GM12878 (cell line): Measurements from ENCODE around the gene AP5Z1. TPM values are rescaled to one million over a fixed set of nuclear protein-coding genes. Genes with fewer than 3 reads are reported as not detected.

Source experiments
- ATAC-seq: fragments of 200-7000 bp; cut with Tn5 transposase; 3 replicates; pipeline ENCODE4 v1.9.1; 2020; ENCODE audit warnings: mild to moderate bottlenecking, moderate library complexity
- BruUV-seq: library from RNA; stranded (reverse); fragments of 400-500 nt; replicated peaks from 2 replicates; lab custom pipeline; 2021; lab: Mats Ljungman, UMichigan
- CTCF ChIA-PET: fragments of 300-600 bp; sonication (Branson Sonifier 250); formaldehyde crosslinking; extraction: SDS; loops from one replicate; lab custom pipeline; 2021; ENCODE audit warnings: inconsistent platforms; lab: Yijun Ruan, JAX
- POLR2A ChIA-PET: fragments of 350-600 bp; formaldehyde crosslinking; extraction: SDS; loops from one replicate; lab custom pipeline; 2021; ENCODE audit warnings: inconsistent platforms; lab: Charles Lee
- RAD21 ChIA-PET: fragments of 300-600 bp; sonication (Branson Sonifier 250); formaldehyde crosslinking; loops from one replicate; lab custom pipeline; 2023; ENCODE audit warnings: antibody characterized with exemption; ENCODE audit not compliant: unreplicated experiment; lab: Charles Lee
- SMC1A ChIA-PET: fragments of 300-600 bp; sonication (Branson Sonifier 250); formaldehyde crosslinking; loops from one replicate; lab custom pipeline; 2023; ENCODE audit not compliant: unreplicated experiment, uncharacterized antibody; lab: Charles Lee
- DNase-seq: peaks from one replicate; pipeline ENCODE4 v3.0.0-alpha.2; 2011; ENCODE audit warnings: low read depth, low spot score
- FAIRE-seq: peaks from 3 replicates; lab custom pipeline; 2011; peaks lifted over from hg19 to GRCh38; lab: Jason Lieb, UNC
- H2AFZ ChIP-seq: 2 replicates; pipeline ENCODE4 v1.6.0; 2011; ENCODE audit warnings: low read depth, low read length, control low read depth; ENCODE audit not compliant: control insufficient read depth
- H3K27ac ChIP-seq: 2 replicates; pipeline ENCODE4 v1.5.1; 2011; ENCODE audit warnings: control low read depth; ENCODE audit not compliant: control insufficient read depth, insufficient read depth
- H3K27me3 ChIP-seq, 2 experiments: replicated peaks in 1 of 2; 2 replicates each; pipeline versions ENCODE4 v1.6.0 to v1.6.1; 2011; ENCODE audit warnings: low read length in 1 of 2; ENCODE audit not compliant: control insufficient read depth in 2 of 2, insufficient read depth in 2 of 2
- H3K36me3 ChIP-seq, 2 experiments: 2 replicates each; pipeline ENCODE4 v1.5.1; 2011; ENCODE audit warnings: low read length in 1 of 2; ENCODE audit not compliant: control insufficient read depth in 2 of 2, insufficient read depth in 2 of 2
- H3K4me1 ChIP-seq: 2 replicates; pipeline ENCODE4 v1.6.1; 2011; ENCODE audit warnings: mild to moderate bottlenecking, low read length, moderate library complexity, mixed read lengths; ENCODE audit not compliant: control insufficient read depth, insufficient read depth
- H3K4me2 ChIP-seq: 2 replicates; pipeline ENCODE4 v1.6.0; 2011; ENCODE audit warnings: control low read depth; ENCODE audit not compliant: control insufficient read depth, insufficient read depth
- H3K4me3 ChIP-seq: fragments of 200-600 bp; sonication (generic); 2 replicates; pipeline ENCODE4 v1.5.1; 2016
- H3K79me2 ChIP-seq: 2 replicates; pipeline ENCODE4 v1.6.0; 2011; ENCODE audit warnings: low read length; ENCODE audit not compliant: control insufficient read depth, insufficient read depth
- H3K9ac ChIP-seq: 2 replicates; pipeline ENCODE4 v1.8.0; 2011; ENCODE audit warnings: low read length, control low read depth, mixed read lengths; ENCODE audit not compliant: control insufficient read depth, insufficient read depth
- H3K9me3 ChIP-seq: replicated peaks from 3 replicates; pipeline ENCODE4 v1.5.1; 2011; ENCODE audit warnings: mild to moderate bottlenecking, low read length; ENCODE audit not compliant: control insufficient read depth, insufficient read depth
- H4K20me1 ChIP-seq: 2 replicates; pipeline ENCODE4 v1.6.0; 2011; ENCODE audit not compliant: control insufficient read depth, insufficient read depth
- CHD4 ChIP-seq: fragments of 200-600 bp; sonication (generic); IDR thresholded peaks from 2 replicates; pipeline ENCODE4 v1.6.1; 2016; ENCODE audit warnings: mild to moderate bottlenecking
- EGR1 ChIP-seq, 2 experiments: IDR thresholded peaks; 1 replicate in 1 of 2; 2 replicates in 1 of 2; pipeline ENCODE4 v1.6.1; 2011 to 2012; ENCODE audit warnings: low read depth in 2 of 2, low read length in 2 of 2, borderline replicate concordance in 1 of 2, mild to moderate bottlenecking in 1 of 2, moderate library complexity in 1 of 2
- HDAC2 ChIP-seq: fragments of 200-600 bp; sonication (generic); IDR thresholded peaks from 2 replicates; pipeline ENCODE4 v1.6.1; 2017
- IRF4 ChIP-seq: IDR thresholded peaks from 2 replicates; pipeline ENCODE4 v1.6.1; 2011; ENCODE audit warnings: low read depth, low read length
- KAT2A ChIP-seq: conservative IDR thresholded peaks from 2 replicates; pipeline ENCODE4 v1.6.1; 2011; ENCODE audit warnings: low read depth, low read length; ENCODE audit not compliant: control insufficient read depth
- MEF2B ChIP-seq: fragments of 450-650 bp; IDR thresholded peaks from 2 replicates; pipeline ENCODE4 v1.6.1; 2018; ENCODE audit warnings: mild to moderate bottlenecking, moderate library complexity; ENCODE audit not compliant: partially characterized antibody, poor library complexity, severe bottlenecking
- ZNF622 ChIP-seq: fragments of 450-650 bp; IDR thresholded peaks from 2 replicates; pipeline ENCODE4 v1.6.1; 2017; ENCODE audit warnings: mild to moderate bottlenecking, inconsistent platforms
- WGBS: methylation state at CpG from one replicate; pipeline ENCODE4 v1.1.6; 2016; ENCODE audit warnings: low lambda C conversion rate; ENCODE audit not compliant: insufficient replicate concordance, insufficient coverage; ENCODE audit errors: missing lambda C conversion rate; 5-methylcytosine and 5-hydroxymethylcytosine counted together
- in situ Hi-C: fragments of 300-500 bp; cut with MboI; formaldehyde crosslinking; loops from 9 replicates; pipeline ENCODE4 v1.14.3; 2018; ENCODE audit warnings: mixed read lengths
- intact Hi-C: fragments of 100-400 bp; cut with micrococcal nuclease; formaldehyde crosslinking; loops from one replicate; pipeline ENCODE4 v1.14.2; 2022; ENCODE audit not compliant: unreplicated experiment
- polyA plus RNA-seq, 11 experiments: library from polyadenylated mRNA; depleted of rRNA in 4 of 11; unstranded in 6 of 11; stranded (reverse) in 5 of 11; fragments of >200 nt; fragmentation: Nextera tagmentation in 4 of 11; fragmentation: Illumina TruSeq in 1 of 11; extraction: Ambion mirVana in 4 of 11; extraction: Trizol in 1 of 11; gene quantifications; 1 replicate in 1 of 11; 2 replicates in 10 of 11; pipeline versions ENCODE4 v1.2.1 to v1.2.3, GENCODE V29; 2011 to 2016; ENCODE audit warnings: inconsistent platforms in 2 of 11, missing spikeins in 2 of 11, low read depth in 1 of 11
- total RNA-seq, 4 experiments: library from RNA; depleted of rRNA in 3 of 4; stranded (reverse); fragments of >200 nt in 3 of 4; fragmentation: Illumina TruSeq in 1 of 4; extraction: Trizol in 1 of 4; gene quantifications; 2 replicates each; pipeline versions ENCODE4 v1.2.1 to v1.2.3, GENCODE V29; 2013 to 2021
- TF ChIP-seq, protein P1 (sequence below): fragments of 450-650 bp; formaldehyde crosslinking; IDR thresholded peaks from 2 replicates; pipeline ENCODE4 v1.5.0; 2022; ENCODE audit warnings: mild to moderate bottlenecking, missing genetic modification characterization
- TF ChIP-seq, protein P2 (sequence below): IDR thresholded peaks from 2 replicates; pipeline ENCODE4 v1.6.1; 2012; ENCODE audit warnings: low read depth, low read length, improper control_type of control experiment

Gene AP5Z1
- total and polyA plus RNA-seq, 10 of the 15 experiments (the other 5 are each of a cell fraction or from before 2014, with no cell fraction given): 0.37 to 43.4 (median 19.4) TPM

DNA sequence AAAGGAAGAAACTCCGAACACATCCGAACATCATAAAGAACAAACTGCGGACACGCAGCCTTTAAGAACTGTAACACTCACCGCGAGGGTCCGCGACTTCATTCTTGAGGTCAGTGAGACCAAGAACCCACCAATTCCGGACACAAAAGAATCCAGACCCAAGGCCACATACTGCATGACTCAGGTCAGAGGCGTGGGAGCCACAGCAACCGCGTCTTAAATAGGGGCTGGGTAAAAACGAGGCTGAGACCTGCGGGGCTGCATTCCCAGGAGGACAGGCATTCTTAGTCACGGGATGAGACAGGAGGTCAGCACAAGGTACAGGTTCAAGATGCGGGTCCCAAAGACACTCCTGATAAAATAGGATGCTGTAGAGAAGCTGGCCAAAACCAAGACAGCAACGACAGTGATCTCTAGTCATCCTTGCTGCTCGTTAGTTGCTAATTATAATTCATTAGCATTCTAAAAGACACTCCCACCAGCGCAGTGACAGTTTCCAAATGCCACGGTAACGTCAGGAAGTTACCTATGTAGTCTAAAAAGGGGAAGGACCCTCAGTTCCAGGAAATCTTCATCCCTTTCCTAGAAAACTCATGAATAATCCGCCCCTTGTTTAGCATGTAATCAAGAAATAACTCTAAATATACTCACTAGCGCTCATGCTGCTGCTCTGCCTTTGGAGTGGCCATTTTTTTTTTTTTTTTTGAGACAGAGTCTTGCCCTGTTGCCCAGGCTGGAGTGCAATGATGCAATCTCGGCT lies 19.3 kb downstream of the AP5Z1 start:
- DNase-seq (no peak), ATAC-seq (no peak), FAIRE-seq (no peak)
- H3K79me2 ChIP-seq: no peaks in the 10 kb centered on the region
- POLR2A ChIA-PET: interaction anchor here (0.6 kb wide), 1 partner anchor 89 kb away, joined by 4 read pairs; no protein-coding TSS in a partner anchor
- H4K20me1 ChIP-seq: no peaks in the 10 kb centered on the region
- CTCF ChIA-PET: interaction anchor here (0.6 to 2.8 kb wide), 2 partner anchors 102 to 291 kb away, joined by 3 to 12 read pairs; no protein-coding TSS in a partner anchor
- BruUV-seq: no TSS peak
- H3K9me3 ChIP-seq: no peaks in the 10 kb centered on the region; the same call in 2 of the 3 replicates
- SMC1A ChIA-PET: interaction anchor here (1.2 kb wide), 1 partner anchor 61 kb away, joined by 3 read pairs; no protein-coding TSS in a partner anchor
- H3K27me3 ChIP-seq: no peaks in the 10 kb centered on the region
- WGBS: 70% methylated on average over 24 of the region's 24 CpGs
- no peak overlapping the region for H3K4me2 ChIP-seq
- in situ Hi-C loops (loop anchor here (5.0 kb wide), 1 partner anchor 288 kb away; no protein-coding TSS in a partner anchor), intact Hi-C loops (loop anchor here (10.0 kb wide), 1 partner anchor 180 kb away; no protein-coding TSS in a partner anchor)
- no peak overlapping the region for H3K4me3 ChIP-seq
- no peaks in the 10 kb centered on the region for H3K4me1 ChIP-seq
- RAD21 ChIA-PET: no interaction called here
- H3K36me3 ChIP-seq: peaks cover 0 to 13% of the 10 kb centered on the region in 2 experiments; a peak in 2 of 4 replicates
- no peak overlapping the region for H3K9ac ChIP-seq
- H2AFZ ChIP-seq: no peak overlapping the region
- H3K27ac ChIP-seq: no peak overlapping the region
- TF ChIP-seq KAT2A (no peak), EGR1 (IDR thresholded peaks at IDR 0.05; ENCODE audit: borderline replicate concordance in 1 of 2, low read depth in 2 of 2, low read length in 2 of 2) (no peak), MEF2B (no peak), IRF4 (no peak), HDAC2 (no peak), CHD4 (no peak), ZNF622 (no peak)
- TF ChIP-seq, protein P1, sequence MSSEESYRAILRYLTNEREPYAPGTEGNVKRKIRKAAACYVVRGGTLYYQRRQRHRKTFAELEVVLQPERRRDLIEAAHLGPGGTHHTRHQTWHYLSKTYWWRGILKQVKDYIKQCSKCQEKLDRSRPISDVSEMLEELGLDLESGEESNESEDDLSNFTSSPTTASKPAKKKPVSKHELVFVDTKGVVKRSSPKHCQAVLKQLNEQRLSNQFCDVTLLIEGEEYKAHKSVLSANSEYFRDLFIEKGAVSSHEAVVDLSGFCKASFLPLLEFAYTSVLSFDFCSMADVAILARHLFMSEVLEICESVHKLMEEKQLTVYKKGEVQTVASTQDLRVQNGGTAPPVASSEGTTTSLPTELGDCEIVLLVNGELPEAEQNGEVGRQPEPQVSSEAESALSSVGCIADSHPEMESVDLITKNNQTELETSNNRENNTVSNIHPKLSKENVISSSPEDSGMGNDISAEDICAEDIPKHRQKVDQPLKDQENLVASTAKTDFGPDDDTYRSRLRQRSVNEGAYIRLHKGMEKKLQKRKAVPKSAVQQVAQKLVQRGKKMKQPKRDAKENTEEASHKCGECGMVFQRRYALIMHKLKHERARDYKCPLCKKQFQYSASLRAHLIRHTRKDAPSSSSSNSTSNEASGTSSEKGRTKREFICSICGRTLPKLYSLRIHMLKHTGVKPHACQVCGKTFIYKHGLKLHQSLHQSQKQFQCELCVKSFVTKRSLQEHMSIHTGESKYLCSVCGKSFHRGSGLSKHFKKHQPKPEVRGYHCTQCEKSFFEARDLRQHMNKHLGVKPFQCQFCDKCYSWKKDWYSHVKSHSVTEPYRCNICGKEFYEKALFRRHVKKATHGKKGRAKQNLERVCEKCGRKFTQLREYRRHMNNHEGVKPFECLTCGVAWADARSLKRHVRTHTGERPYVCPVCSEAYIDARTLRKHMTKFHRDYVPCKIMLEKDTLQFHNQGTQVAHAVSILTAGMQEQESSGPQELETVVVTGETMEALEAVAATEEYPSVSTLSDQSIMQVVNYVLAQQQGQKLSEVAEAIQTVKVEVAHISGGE (CRISPR knock-in tag): no peak
- TF ChIP-seq, protein P2, sequence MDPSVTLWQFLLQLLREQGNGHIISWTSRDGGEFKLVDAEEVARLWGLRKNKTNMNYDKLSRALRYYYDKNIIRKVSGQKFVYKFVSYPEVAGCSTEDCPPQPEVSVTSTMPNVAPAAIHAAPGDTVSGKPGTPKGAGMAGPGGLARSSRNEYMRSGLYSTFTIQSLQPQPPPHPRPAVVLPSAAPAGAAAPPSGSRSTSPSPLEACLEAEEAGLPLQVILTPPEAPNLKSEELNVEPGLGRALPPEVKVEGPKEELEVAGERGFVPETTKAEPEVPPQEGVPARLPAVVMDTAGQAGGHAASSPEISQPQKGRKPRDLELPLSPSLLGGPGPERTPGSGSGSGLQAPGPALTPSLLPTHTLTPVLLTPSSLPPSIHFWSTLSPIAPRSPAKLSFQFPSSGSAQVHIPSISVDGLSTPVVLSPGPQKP: no peak
